ENCODE results near the gene ATE1.

GRCh38 chr10:121838931-121839330, 88.9 kb downstream of the ATE1 start:
- TF ChIP-seq POLR2AphosphoS5 (IDR thresholded peaks at IDR 0.05; ENCODE audit: insufficient read depth in 1 of 2, low read depth in 1 of 2), result no peak
- TF ChIP-seq, protein P1, sequence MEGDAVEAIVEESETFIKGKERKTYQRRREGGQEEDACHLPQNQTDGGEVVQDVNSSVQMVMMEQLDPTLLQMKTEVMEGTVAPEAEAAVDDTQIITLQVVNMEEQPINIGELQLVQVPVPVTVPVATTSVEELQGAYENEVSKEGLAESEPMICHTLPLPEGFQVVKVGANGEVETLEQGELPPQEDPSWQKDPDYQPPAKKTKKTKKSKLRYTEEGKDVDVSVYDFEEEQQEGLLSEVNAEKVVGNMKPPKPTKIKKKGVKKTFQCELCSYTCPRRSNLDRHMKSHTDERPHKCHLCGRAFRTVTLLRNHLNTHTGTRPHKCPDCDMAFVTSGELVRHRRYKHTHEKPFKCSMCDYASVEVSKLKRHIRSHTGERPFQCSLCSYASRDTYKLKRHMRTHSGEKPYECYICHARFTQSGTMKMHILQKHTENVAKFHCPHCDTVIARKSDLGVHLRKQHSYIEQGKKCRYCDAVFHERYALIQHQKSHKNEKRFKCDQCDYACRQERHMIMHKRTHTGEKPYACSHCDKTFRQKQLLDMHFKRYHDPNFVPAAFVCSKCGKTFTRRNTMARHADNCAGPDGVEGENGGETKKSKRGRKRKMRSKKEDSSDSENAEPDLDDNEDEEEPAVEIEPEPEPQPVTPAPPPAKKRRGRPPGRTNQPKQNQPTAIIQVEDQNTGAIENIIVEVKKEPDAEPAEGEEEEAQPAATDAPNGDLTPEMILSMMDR (IDR thresholded peaks at IDR 0.05), result no peak
- no peak for TF ChIP-seq POLR2A (IDR thresholded peaks at IDR 0.05)

Measured in vagina (tissue), 2 donors.